Endothelial cell of umbilical vein (primary cell): ENCODE results near the gene CNOT6. TPM values are rescaled to one million over a fixed set of nuclear protein-coding genes. Genes with fewer than 3 reads are reported as not detected.

Source experiments
- Bru-seq: library from RNA; stranded (reverse); fragments of 400-500 nt; gene quantifications from one replicate; lab custom pipeline; 2021; lab: Mats Ljungman, UMichigan
- BruChase-seq, 2 experiments: library from RNA; stranded (reverse); fragments of 400-500 nt; gene quantifications; one replicate each; lab custom pipeline; 2021; lab: Mats Ljungman, UMichigan
- BruUV-seq: library from RNA; stranded (reverse); fragments of 400-500 nt; replicated peaks from 2 replicates; lab custom pipeline; 2021; lab: Mats Ljungman, UMichigan
- CTCF ChIA-PET: fragments of 300-600, 350-600 bp; sonication (Branson Sonifier 250); formaldehyde crosslinking; loops from one replicate; lab custom pipeline; 2021; ENCODE audit warnings: antibody characterized with exemption, inconsistent platforms; lab: Charles Lee
- POLR2A ChIA-PET: fragments of 300-600, 350-600 bp; sonication (Branson Sonifier 250); formaldehyde crosslinking; loops from one replicate; lab custom pipeline; 2021; ENCODE audit warnings: antibody characterized with exemption, inconsistent platforms; lab: Charles Lee
- DNase-seq: peaks from one replicate; pipeline ENCODE4 v3.0.0-alpha.2; 2011; ENCODE audit warnings: low read depth, low spot score
- FAIRE-seq: peaks from 2 replicates; lab custom pipeline; 2011; peaks lifted over from hg19 to GRCh38; lab: Jason Lieb, UNC
- H2AFZ ChIP-seq: 2 replicates; pipeline ENCODE4 v1.6.0; 2012; ENCODE audit warnings: low read depth, low read length, control low read depth, inconsistent platforms
- H3K27ac ChIP-seq: 2 replicates; pipeline ENCODE4 v1.5.1; 2011; ENCODE audit warnings: low read depth, mild to moderate bottlenecking, control low read depth, low read length, moderate library complexity; ENCODE audit not compliant: insufficient read depth
- H3K27me3 ChIP-seq, 2 experiments: 2 replicates each; pipeline versions ENCODE4 v1.6.0 to v1.6.1; 2011; ENCODE audit warnings: low read length in 2 of 2, mixed read lengths in 1 of 2; ENCODE audit not compliant: control insufficient read depth in 2 of 2, insufficient read depth in 2 of 2
- H3K36me3 ChIP-seq, 2 experiments: 2 replicates in 1 of 2; 3 replicates in 1 of 2; pipeline ENCODE4 v1.5.1; 2011; ENCODE audit warnings: low read length in 2 of 2, mild to moderate bottlenecking in 1 of 2, moderate library complexity in 1 of 2; ENCODE audit not compliant: control insufficient read depth in 2 of 2, insufficient read depth in 2 of 2; ENCODE audit errors: extremely low read depth in 1 of 2
- H3K4me1 ChIP-seq: 3 replicates; pipeline ENCODE4 v1.5.1; 2011; ENCODE audit warnings: mild to moderate bottlenecking, low read length; ENCODE audit not compliant: control insufficient read depth, insufficient read depth; ENCODE audit errors: extremely low read depth
- H3K4me2 ChIP-seq: 2 replicates; pipeline ENCODE4 v1.6.1; 2011; ENCODE audit warnings: low read length, control low read depth, mixed read lengths; ENCODE audit not compliant: insufficient read depth
- H3K4me3 ChIP-seq, 3 experiments: fragments of 200-600 bp in 1 of 3; sonication (generic), shearing (Covaris generic) in 1 of 3; replicated peaks in 1 of 3; 2 replicates each; pipeline ENCODE4 v1.5.1; 2011 to 2016; ENCODE audit warnings: control low read depth in 3 of 3, low read length in 3 of 3, mild to moderate bottlenecking in 2 of 3, inconsistent platforms in 1 of 3, low read depth in 1 of 3, moderate library complexity in 1 of 3; ENCODE audit not compliant: insufficient read depth in 1 of 3
- H3K79me2 ChIP-seq: 2 replicates; pipeline ENCODE4 v1.6.0; 2012; ENCODE audit warnings: low read length, inconsistent platforms; ENCODE audit not compliant: control insufficient read depth, insufficient read depth
- H3K9ac ChIP-seq: replicated peaks from 2 replicates; pipeline ENCODE3; 2011; ENCODE audit warnings: low read length, control low read depth; ENCODE audit not compliant: insufficient read depth; ENCODE audit errors: extremely low read depth
- H3K9me1 ChIP-seq: replicated peaks from 3 replicates; pipeline ENCODE4 v1.6.0; 2011; ENCODE audit warnings: mild to moderate bottlenecking, low read length; ENCODE audit not compliant: control insufficient read depth, insufficient read depth; ENCODE audit errors: extremely low read depth
- H3K9me3 ChIP-seq: replicated peaks from 2 replicates; pipeline ENCODE4 v1.5.1; 2012; ENCODE audit warnings: low read length, inconsistent platforms; ENCODE audit not compliant: control insufficient read depth, insufficient read depth
- H4K20me1 ChIP-seq: replicated peaks from 2 replicates; pipeline ENCODE3; 2011; ENCODE audit warnings: mild to moderate bottlenecking, low read length; ENCODE audit not compliant: control insufficient read depth, insufficient read depth; ENCODE audit errors: extremely low read depth
- CTCF ChIP-seq, 2 donors: IDR thresholded peaks; 1 replicate in 1 of 2; 2 replicates in 1 of 2; pipeline ENCODE4 v1.5.1; 2011; ENCODE audit warnings: low read length in 2 of 2, mild to moderate bottlenecking in 2 of 2, moderate library complexity in 2 of 2, control low read depth in 1 of 2, inconsistent platforms in 1 of 2, low read depth in 1 of 2; ENCODE audit not compliant: insufficient read depth in 1 of 2; ENCODE audit errors: extremely low read depth in 1 of 2
- EZH2 ChIP-seq: IDR thresholded peaks from 2 replicates; pipeline ENCODE4 v1.6.1; 2012; ENCODE audit warnings: borderline replicate concordance, low read depth, mild to moderate bottlenecking, moderate library complexity, low read length, inconsistent platforms; ENCODE audit not compliant: severe bottlenecking
- FOS ChIP-seq: IDR thresholded peaks from 2 replicates; pipeline ENCODE4 v1.6.1; 2011; ENCODE audit warnings: mild to moderate bottlenecking, low read length, moderate library complexity, borderline replicate concordance; ENCODE audit not compliant: insufficient read depth
- GATA2 ChIP-seq: IDR thresholded peaks from 2 replicates; pipeline ENCODE4 v1.7.0; 2011; ENCODE audit warnings: low read depth, mild to moderate bottlenecking, moderate library complexity, mixed read lengths, low read length; ENCODE audit not compliant: insufficient read length, insufficient read depth
- JUN ChIP-seq: IDR thresholded peaks from 2 replicates; pipeline ENCODE4 v1.6.1; 2011; ENCODE audit warnings: borderline replicate concordance, low read depth; ENCODE audit not compliant: insufficient read length, insufficient read depth
- MAX ChIP-seq: IDR thresholded peaks from 2 replicates; pipeline ENCODE4 v1.6.1; 2011; ENCODE audit not compliant: insufficient read depth, insufficient read length
- MYC ChIP-seq: IDR thresholded peaks from one replicate; pipeline ENCODE4 v1.6.1; 2011; ENCODE audit warnings: mild to moderate bottlenecking, low read depth, low read length
- POLR2A ChIP-seq: IDR thresholded peaks from 2 replicates; pipeline ENCODE4 v1.6.1; 2012; ENCODE audit warnings: low read depth, mild to moderate bottlenecking, control low read depth, low read length
- POLR2AphosphoS5 ChIP-seq: IDR thresholded peaks from 2 replicates; pipeline ENCODE4 v1.6.1; 2012; ENCODE audit warnings: low read depth, mild to moderate bottlenecking, control low read depth, low read length, moderate library complexity; ENCODE audit not compliant: insufficient read depth
- dilution Hi-C: fragments of 300-500 bp; cut with MboI; formaldehyde crosslinking; loops from one replicate; pipeline ENCODE4 v1.15.0; 2019; ENCODE audit warnings: low sequenced_read_pairs; ENCODE audit not compliant: extremely low pct_ligation_motif_present
- intact Hi-C: fragments of 100-400 bp; cut with micrococcal nuclease; formaldehyde crosslinking; loops from one replicate; pipeline ENCODE4 v1.10.0; 2022
- long read RNA-seq: library from polyadenylated mRNA; stranded (forward); transcript quantifications from one replicate; pipeline ENCODE4 v2.0.0, GENCODE V29; 2021
- polyA minus RNA-seq, 3 experiments: library from RNA; depleted of rRNA, polyadenylated mRNA; stranded (reverse); fragments of >200 nt; gene quantifications; 1 replicate in 1 of 3; 2 replicates in 2 of 3; pipeline ENCODE4 v1.2.3, GENCODE V29; 2011
- polyA plus RNA-seq, 4 experiments: library from polyadenylated mRNA; depleted of rRNA in 3 of 4; stranded (reverse) in 3 of 4; unstranded in 1 of 4; fragments of >200 nt; gene quantifications; 2 replicates each; pipeline versions ENCODE4 v1.2.1 to v1.2.3, GENCODE V29; 2011 to 2012; ENCODE audit warnings: missing spikeins in 1 of 4
- total RNA-seq: library from RNA; stranded (reverse); gene quantifications from 2 replicates; pipeline ENCODE4 v1.2.3, GENCODE V29; 2021

Gene CNOT6
- 33.8 and 35.5 TPM in 2 replicates for total RNA-seq
- polyA plus RNA-seq: 6.2 and 9.2 TPM in 2 replicates
- polyA plus RNA-seq (2011; cell fraction: cytosol; rRNA removed): 11.0 and 11.1 TPM in 2 replicates
- polyA plus RNA-seq (2011; cell fraction: nucleus; rRNA removed): 13.4 and 17.1 TPM in 2 replicates
- 10.4 and 22.3 TPM in 2 replicates for polyA plus RNA-seq (2012)
- polyA minus RNA-seq: 16.0 and 23.5 TPM in 2 replicates
- polyA minus RNA-seq (2011; cell fraction: cytosol; rRNA and poly(A)+ RNA removed): 20.5 TPM
- 14.2 and 23.5 TPM in 2 replicates for polyA minus RNA-seq (2011; cell fraction: nucleus; rRNA and poly(A)+ RNA removed)
- percentile 85 among the genes with signal in this experiment for Bru-seq, nascent RNA
- BruChase-seq, experiment 1, labeled RNA remaining after a 6-hour chase: percentile 90 among the genes with signal in this experiment
- BruChase-seq, experiment 2, labeled RNA remaining after a 2-hour chase: percentile 84 among the genes with signal in this experiment
- long read RNA-seq, full-length matches to known transcripts: 1 of 11 reads
- long read RNA-seq, partial matches to known transcripts: 9 of 11 reads
- long read RNA-seq, other reads (novel, unspliced or antisense): 1 of 11 reads

GRCh38 chr5:180494060-180494509 is at the start of gene CNOT6:
Gene CNOT6 (plus strand): TSS chr5:180494379. CDS start chr5:180529277, 34,898 bp downstream.
- intact Hi-C loops (loop anchor here (2.0 to 10.0 kb wide), 7 partner anchors 113 to 691 kb away; partner anchors contain the start of genes GFPT2, MAPK9 and MGAT1), dilution Hi-C loops (no loop called here)
- POLR2A ChIA-PET: interaction anchor here (1.3 kb wide), 1 partner anchor 51 kb away, joined by 3 read pairs; no protein-coding TSS in a partner anchor
- Histone ChIP-seq H4K20me1 (no peaks in the 10 kb centered on the region), H3K9ac (peak within 1 kb of the TSS; percentile 85), H2AFZ (peak within 1 kb of the TSS; percentile 82), H3K9me3 (no peaks in the 10 kb centered on the region), H3K36me3 (no peaks in the 10 kb centered on the region), H3K4me2 (peak within 1 kb of the TSS; percentile 97), H3K27ac (peak within 1 kb of the TSS; percentile 74), H3K4me3 (peak within 1 kb of the TSS; percentile 86 to 90 (median 87)), H3K79me2 (peaks cover 45% of the 10 kb centered on the region), H3K4me1 (peaks cover 7% of the 10 kb centered on the region), H3K9me1 (no peaks in the 10 kb centered on the region), H3K27me3 (no peaks in the 10 kb centered on the region)
- peak; percentile 97 for FAIRE-seq
- no TSS peak for BruUV-seq
- CTCF ChIA-PET: interaction anchor here (1.5 kb wide), 1 partner anchor 112 kb away, joined by 4 read pairs; no protein-coding TSS in a partner anchor
- peak; percentile 93 for DNase-seq
- TF ChIP-seq JUN (no peak), MYC (no peak), POLR2A (no peak), GATA2 (no peak), CTCF (IDR thresholded peaks at IDR 0.05; ENCODE audit: extremely low read depth in 1 of 2, insufficient read depth in 1 of 2, low read depth in 1 of 2, low read length in 2 of 2) (no peak), FOS (no peak), MAX (peak; percentile 42), EZH2 (no peak), POLR2AphosphoS5 (peak; percentile 99)
